ENCODE data around the gene STXBP1.

The STXBP1 gene

GRCh38 chr9:127662617-127663016 is 50.5 kb downstream of the STXBP1 start:
- no peak for DNase-seq

GRCh38 chr9:127664324-127664677 is 52.2 kb downstream of the STXBP1 start:
- DNase-seq = no peak

- DNase-seq = no peak
These were observed 52.8 kb downstream of the STXBP1 start for GRCh38 chr9:127664678-127665507.

- DNase-seq = no peak
These were observed 55.2 kb downstream of the STXBP1 start for GRCh38 chr9:127667127-127667844.

GRCh38 chr9:127667906-127668305 is 55.8 kb downstream of the STXBP1 start:
- DNase-seq = no peak

- no peak for DNase-seq
These were observed 61.2 kb downstream of the STXBP1 start for GRCh38 chr9:127673234-127673633.

GRCh38 chr9:127676638-127677037 is 64.6 kb downstream of the STXBP1 start:
- DNase-seq = no peak

- DNase-seq = no peak
These were observed 67.4 kb downstream of the STXBP1 start for GRCh38 chr9:127679506-127679905.

- DNase-seq = no peak
These were observed 68.1 kb downstream of the STXBP1 start for GRCh38 chr9:127680226-127680625.

- no peak for DNase-seq
These were observed 68.8 kb downstream of the STXBP1 start for GRCh38 chr9:127680846-127681245.

GRCh38 chr9:127682351-127683136 is 70.5 kb downstream of the STXBP1 start:
- DNase-seq = no peak

GRCh38 chr9:127683723-127684122 is 71.6 kb downstream of the STXBP1 start:
- no peak for DNase-seq

GRCh38 chr9:127684576-127684975 is 72.5 kb downstream of the STXBP1 start:
- no peak for DNase-seq

- DNase-seq = no peak
These were observed 74.7 kb downstream of the STXBP1 start for GRCh38 chr9:127686461-127687393.

GRCh38 chr9:127689329-127690000 is 77.4 kb downstream of the STXBP1 start:
- no peak for DNase-seq

- DNase-seq = no peak
These were observed 78.7 kb downstream of the STXBP1 start for GRCh38 chr9:127690735-127691134.

GRCh38 chr9:127692071-127692470 is 80.0 kb downstream of the STXBP1 start:
- DNase-seq = no peak

- no peak for DNase-seq
These were observed 81.1 kb downstream of the STXBP1 start for GRCh38 chr9:127693143-127693542.

GRCh38 chr9:127693697-127694096 is 81.6 kb downstream of the STXBP1 start:
- no peak for DNase-seq

GRCh38 chr9:127694890-127695720 is 83.0 kb downstream of the STXBP1 start:
- no peak for DNase-seq

GRCh38 chr9:127697575-127697974 is 85.5 kb downstream of the STXBP1 start:
- no peak for DNase-seq
